ENCODE results near the gene CLSTN3. TPM values are rescaled to one million over a fixed set of nuclear protein-coding genes. Genes with fewer than 3 reads are reported as not detected.

Gene CLSTN3
- total RNA-seq, 1 experiment from 2014 or later: 40.2 TPM

- H3K27ac Mint-ChIP-seq (ENCODE audit: unreplicated experiment): peak within 1 kb of the TSS; percentile 74
These were observed 21.2 kb upstream of the CLSTN3 start, which contains the start of gene C1RL for GRCh38 chr12:7108796-7109571. Gene C1RL (minus strand): TSS chr12:7109214. CDS start chr12:7109180, 34 bp downstream.

GRCh38 chr12:7109572-7109920 lies 20.6 kb upstream of the CLSTN3 start:
- POLR2A ChIA-PET: interaction anchor here (1.1 to 3.1 kb wide), 4 partner anchors 13 to 164 kb away, joined by 4 to 50 read pairs (median 10); partner anchors contain the start of genes C12orf57 and RNU7-1

More at GRCh38 chr12:7108796-7109571, 21.2 kb upstream of the CLSTN3 start, which contains the start of gene C1RL:
- peak; percentile 98 to 99 for TF ChIP-seq CTCF (IDR thresholded peaks at IDR 0.05; ENCODE audit: insufficient read depth in 1 of 2, low read depth in 1 of 2, low read length in 1 of 2, severe bottlenecking in 1 of 2, unreplicated experiment in 1 of 2)
- peaks cover 3% of the 10 kb centered on the region; the same call in 1 of the 2 replicates for H3K36me3 ChIP-seq (ENCODE audit: control insufficient read depth, insufficient read depth, low read length)
- H3K4me3 ChIP-seq (ENCODE audit: low read depth, low read length): peak within 1 kb of the TSS; percentile 80
- TSS peak; percentile 51 for BruUV-seq (replicated peaks)
- ChIA-PET CTCF (interaction anchor here (0.6 to 3.4 kb wide), 23 partner anchors 9 to 698 kb away, joined by 3 to 58 read pairs (median 6); partner anchors contain the start of genes C12orf57, C1S, ENO2 and LPCAT3), POLR2A (interaction anchor here (0.6 to 3.1 kb wide), 8 partner anchors 12 to 164 kb away, joined by 3 to 50 read pairs (median 5); partner anchors contain the start of genes C12orf57, PEX5 and RNU7-1)
- H3K27me3 ChIP-seq (replicated peaks; ENCODE audit: control insufficient read depth, insufficient read depth, low read length): no peaks in the 10 kb centered on the region
- DNase-seq: peak; percentile 92 to 96
- no peaks in the 10 kb centered on the region for H3K4me1 ChIP-seq
- Mint-ChIP-seq H3K4me3 (ENCODE audit: unreplicated experiment) (peak within 1 kb of the TSS; percentile 85), H3K4me1 (ENCODE audit: low read depth, unreplicated experiment) (peaks cover 12% of the 10 kb centered on the region), H3K9me3 (ENCODE audit: unreplicated experiment) (peaks cover 15% of the 10 kb centered on the region), H3K27me3 (ENCODE audit: insufficient read depth, unreplicated experiment) (no peaks in the 10 kb centered on the region), H3K36me3 (ENCODE audit: insufficient read depth, unreplicated experiment) (peaks cover 32% of the 10 kb centered on the region)
- intact Hi-C loops (cut with micrococcal nuclease; ENCODE audit: unreplicated experiment): loop anchor here (1.0 to 5.0 kb wide), 6 partner anchors 17 to 163 kb away; partner anchors contain the start of genes C1R, C1S and LPCAT3
- H3K9me3 ChIP-seq: peaks cover 15% of the 10 kb centered on the region

More at GRCh38 chr12:7109572-7109920, 20.6 kb upstream of the CLSTN3 start:
- Mint-ChIP-seq H3K9me3 (ENCODE audit: unreplicated experiment) (peaks cover 15% of the 10 kb centered on the region), H3K36me3 (ENCODE audit: insufficient read depth, unreplicated experiment) (peaks cover 32% of the 10 kb centered on the region), H3K27me3 (ENCODE audit: insufficient read depth, unreplicated experiment) (no peaks in the 10 kb centered on the region), H3K4me1 (ENCODE audit: low read depth, unreplicated experiment) (peaks cover 12% of the 10 kb centered on the region), H3K27ac (ENCODE audit: unreplicated experiment) (peak overlapping the region; percentile 74), H3K4me3 (ENCODE audit: unreplicated experiment) (peak overlapping the region; percentile 85)
- no peak for TF ChIP-seq CTCF (IDR thresholded peaks at IDR 0.05; ENCODE audit: insufficient read depth in 1 of 2, low read depth in 1 of 2, low read length in 1 of 2, severe bottlenecking in 1 of 2, unreplicated experiment in 1 of 2)
- H3K4me1 ChIP-seq: no peaks in the 10 kb centered on the region
- no TSS peak for BruUV-seq (replicated peaks)
- 0 out of 2 replicates have a peak, but pooled peaks cover 1% of the 10 kb centered on the region for H3K36me3 ChIP-seq (ENCODE audit: control insufficient read depth, insufficient read depth, low read length)
- H3K9me3 ChIP-seq: peaks cover 15% of the 10 kb centered on the region
- H3K27me3 ChIP-seq (replicated peaks; ENCODE audit: control insufficient read depth, insufficient read depth, low read length): no peaks in the 10 kb centered on the region
- CTCF ChIA-PET: interaction anchor here (0.6 to 3.4 kb wide), 14 partner anchors 12 to 240 kb away, joined by 3 to 58 read pairs (median 6); partner anchors contain the start of genes C12orf57, C1S, ENO2 and RNU7-1
- intact Hi-C loops (cut with micrococcal nuclease; ENCODE audit: unreplicated experiment): loop anchor here (1.0 to 5.0 kb wide), 3 partner anchors 49 to 146 kb away; partner anchors contain the start of genes C1S and LPCAT3
- H3K4me3 ChIP-seq (ENCODE audit: low read depth, low read length): no peak overlapping the region; the same call in 1 of the 2 replicates
- DNase-seq: no peak

All from Caco-2 (cell line).